Activated CD8-positive, alpha-beta memory T cell treated with anti-CD3 and anti-CD28 coated beads for 1 hour (primary cell): Measurements from ENCODE around the gene BACE2.

Experiments
- DNase-seq, 2 donors: peaks; one replicate each; pipeline ENCODE4 v3.0.0-alpha.2; 2020; ENCODE audit warnings: low read depth in 1 of 2; ENCODE audit errors: extremely low read depth in 1 of 2

BACE2 gene

DNA sequence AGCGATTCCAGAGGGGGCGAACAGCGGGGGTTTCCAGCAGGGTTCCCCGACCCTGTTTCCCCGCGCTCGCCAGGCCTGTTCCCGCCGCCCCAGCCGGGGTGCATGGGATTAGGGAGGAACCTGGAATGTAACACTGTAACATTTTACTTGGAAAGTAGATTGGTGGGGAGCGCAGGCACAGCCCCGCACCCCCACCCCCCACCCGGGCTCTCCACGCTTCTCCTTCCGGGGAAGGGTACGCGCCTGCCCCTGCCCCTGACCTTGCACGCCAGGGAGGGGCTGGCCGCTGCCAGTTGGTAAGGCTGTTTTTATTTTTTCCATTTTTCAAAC, 149.1 kb downstream of the BACE2 start:
- no peak for DNase-seq

DNA sequence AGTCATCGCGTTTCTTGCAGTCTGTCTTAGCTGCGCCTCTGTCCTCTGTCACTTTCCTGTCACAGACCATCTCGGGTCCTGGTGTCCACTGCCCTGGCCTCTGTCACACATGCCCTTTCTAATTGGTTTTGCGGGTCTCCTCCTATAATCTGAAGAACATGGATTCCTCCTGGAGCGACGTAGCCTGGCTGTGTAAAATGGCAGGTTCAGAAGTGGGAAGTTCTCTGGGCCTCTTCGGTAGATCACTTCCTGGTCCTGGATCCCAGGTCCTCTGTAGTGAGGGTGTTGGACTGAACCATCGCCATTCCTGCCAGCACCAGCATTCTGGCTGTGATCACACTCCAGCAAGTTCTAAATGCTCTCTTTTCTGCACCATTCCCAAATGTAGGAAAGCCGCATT, 149.5 kb downstream of the BACE2 start:
- DNase-seq = no peak

DNA sequence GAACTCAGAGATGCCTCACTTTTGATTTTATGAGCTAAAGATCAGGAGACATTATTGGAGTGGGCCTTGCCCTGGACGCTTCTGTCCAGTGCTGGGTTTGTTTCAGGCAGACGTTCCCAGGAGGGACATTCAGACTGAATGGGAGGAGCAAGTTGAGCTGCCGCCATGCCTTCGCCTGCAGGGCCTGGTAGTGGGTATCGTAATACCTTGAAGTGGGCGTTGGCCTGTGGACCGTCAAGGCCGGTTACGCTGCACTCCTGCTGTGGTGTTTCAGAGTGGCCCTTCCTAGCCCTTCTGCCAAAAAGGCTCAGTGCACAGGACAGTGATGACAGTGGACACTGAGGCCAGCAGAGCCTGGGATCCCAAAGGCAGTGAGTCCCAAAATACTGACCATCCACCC, 150.3 kb downstream of the BACE2 start:
- DNase-seq = no peak

DNA sequence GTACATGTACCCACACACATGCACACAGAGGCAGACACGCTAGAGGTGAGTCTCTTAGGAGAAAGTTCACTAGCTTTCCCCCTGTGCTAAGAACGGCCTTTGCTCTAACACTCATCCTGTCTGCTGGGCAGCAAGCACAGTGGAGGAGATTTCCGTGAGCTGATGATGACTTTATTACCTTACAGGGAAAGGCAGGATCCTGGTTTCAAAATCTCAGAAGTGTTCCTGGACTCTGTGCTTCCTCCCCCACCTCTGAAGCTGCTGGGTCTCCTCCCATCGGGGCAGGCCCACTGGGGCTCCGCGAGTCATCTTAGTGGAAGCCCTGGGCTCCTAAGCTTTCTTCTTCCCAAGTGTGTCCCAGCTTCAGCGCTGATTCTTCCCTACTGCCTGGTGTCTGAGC, 151.3 kb downstream of the BACE2 start:
- no peak for DNase-seq

DNA sequence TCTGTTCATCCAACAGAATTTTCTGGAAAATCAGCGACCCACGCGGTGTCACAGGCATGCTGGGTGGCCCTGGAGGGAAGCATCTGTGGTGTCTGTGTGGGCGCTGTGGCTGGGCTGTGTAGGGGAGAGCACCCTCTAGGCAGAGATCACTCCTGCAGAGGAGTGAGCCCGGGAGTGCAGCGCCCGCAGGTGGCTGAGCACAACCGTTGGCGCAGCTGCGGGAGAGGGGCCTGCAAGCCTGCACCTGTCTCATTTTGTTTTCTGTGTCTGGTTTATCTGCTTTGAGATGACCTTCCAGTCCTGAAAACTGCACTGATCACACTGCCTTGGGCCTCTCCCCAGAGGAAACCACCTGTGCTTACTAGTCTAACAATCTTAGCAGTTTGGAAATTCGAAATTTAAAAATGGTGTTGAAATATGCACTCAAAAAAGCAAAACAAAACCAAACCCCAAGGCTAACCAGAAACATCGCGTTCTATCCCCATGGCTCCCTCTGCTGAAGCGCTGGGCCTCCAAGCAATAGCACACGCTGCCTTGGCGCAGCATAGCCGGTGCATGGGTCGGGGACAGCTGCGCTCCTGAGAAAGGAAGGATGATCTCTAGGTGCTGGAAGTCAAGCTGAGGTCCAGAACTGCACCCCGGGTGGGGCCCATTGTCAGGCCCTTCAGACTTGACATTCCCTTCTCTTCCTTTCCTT, 153.4 kb downstream of the BACE2 start:
- DNase-seq = no peak

DNA sequence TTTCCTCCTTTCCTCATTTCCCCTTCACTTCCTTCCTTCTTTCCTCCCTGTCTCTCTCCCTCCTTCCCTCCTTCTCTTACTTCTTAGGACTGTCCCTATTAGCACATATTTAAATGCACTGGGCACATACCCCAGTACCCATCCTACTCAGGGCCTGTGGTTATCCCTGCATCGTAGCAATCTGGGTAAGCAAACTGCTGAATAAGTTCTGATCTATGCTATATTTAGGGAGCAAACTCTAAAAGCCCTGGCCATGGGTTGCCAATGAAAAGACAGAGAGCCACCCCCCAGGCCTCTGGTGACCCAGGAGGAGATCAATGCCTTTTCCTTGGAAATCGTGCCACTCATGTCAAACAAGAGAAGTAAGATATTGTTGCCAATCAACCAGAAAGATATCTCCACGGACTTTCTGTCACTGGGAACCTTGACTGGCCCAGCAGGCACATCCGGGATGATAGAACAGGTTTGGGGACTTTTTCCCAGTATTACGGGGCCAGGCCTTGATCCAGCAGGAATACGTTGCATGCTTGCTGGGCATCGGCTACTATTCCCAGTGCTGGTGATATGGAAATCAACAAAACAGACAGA, 154.0 kb downstream of the BACE2 start:
- no peak for DNase-seq

DNA sequence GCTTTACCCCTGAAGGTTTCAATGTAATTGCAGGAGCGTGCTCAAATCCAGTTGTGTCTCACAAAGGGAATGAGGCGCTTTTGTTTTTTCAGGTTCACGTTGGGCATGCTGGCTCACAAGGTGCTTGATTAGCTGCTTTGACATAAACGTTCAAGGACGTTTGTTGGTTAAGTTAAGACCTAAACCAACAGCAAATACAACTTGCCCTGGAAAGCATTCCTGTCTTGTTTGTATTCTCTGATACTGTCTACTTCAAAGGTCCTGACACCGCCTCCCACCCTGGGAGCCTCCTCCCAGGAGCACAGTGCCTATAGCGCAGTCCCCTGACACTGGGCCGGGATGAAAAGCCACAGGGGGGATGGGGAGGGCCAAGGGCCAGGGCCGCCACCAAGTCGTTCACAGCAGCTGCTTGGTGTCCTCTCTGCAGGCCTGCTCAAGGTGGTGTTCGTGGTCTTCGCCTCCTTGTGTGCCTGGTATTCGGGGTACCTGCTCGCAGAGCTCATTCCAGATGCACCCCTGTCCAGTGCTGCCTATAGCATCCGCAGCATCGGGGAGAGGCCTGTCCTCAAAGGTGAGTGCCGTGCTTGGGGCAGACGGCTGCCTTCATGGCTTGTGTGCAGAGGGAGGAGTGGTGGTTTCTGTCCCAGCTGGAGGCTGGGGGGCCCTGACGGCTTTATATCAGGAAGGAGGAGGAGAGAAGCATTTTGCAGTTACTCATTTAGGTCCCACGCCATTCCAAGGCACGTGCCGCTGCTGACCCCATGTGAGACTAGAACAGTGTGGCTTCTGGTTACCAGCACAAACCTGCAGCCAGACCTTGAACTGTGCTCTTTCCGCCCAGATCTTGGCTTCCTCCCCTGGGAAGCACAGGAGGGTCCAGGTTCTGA, 154.8 kb downstream of the BACE2 start:
- DNase-seq = no peak

DNA sequence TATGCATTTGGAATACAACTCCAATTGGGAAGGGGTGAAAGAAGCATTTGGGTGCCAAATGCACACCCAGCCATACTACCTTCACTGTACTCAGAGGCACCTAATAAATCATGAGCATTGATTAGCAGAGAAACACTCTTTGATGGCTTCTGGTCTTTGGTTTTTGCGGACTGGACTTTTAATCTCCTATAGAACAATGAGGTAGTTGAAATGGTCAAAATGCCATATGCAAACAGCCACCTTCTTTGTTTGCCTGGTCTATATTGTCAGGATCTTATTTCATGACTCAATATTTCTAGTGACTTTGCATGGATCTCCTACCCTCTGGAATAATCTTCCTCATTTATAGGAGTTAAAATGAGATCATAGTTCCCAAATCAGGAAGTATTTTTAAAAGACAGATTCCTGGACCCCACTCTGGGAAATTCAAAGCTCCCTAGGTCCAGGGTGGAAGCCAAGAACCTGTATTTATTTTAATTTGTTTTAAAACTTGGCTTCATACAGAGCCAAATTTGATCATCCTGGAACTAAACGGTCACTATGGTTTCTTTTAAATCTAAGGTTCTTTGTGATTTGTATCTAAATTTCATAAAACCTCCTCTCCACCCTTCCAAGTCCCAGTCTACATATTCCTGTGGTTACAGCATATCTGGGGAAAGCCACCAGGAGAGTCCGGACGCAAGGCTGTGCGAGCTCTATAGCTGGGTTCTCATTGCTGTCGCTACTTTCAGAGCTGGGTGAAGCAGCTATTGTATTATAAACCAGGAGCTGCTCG, 157.4 kb downstream of the BACE2 start:
- no peak for DNase-seq

DNA sequence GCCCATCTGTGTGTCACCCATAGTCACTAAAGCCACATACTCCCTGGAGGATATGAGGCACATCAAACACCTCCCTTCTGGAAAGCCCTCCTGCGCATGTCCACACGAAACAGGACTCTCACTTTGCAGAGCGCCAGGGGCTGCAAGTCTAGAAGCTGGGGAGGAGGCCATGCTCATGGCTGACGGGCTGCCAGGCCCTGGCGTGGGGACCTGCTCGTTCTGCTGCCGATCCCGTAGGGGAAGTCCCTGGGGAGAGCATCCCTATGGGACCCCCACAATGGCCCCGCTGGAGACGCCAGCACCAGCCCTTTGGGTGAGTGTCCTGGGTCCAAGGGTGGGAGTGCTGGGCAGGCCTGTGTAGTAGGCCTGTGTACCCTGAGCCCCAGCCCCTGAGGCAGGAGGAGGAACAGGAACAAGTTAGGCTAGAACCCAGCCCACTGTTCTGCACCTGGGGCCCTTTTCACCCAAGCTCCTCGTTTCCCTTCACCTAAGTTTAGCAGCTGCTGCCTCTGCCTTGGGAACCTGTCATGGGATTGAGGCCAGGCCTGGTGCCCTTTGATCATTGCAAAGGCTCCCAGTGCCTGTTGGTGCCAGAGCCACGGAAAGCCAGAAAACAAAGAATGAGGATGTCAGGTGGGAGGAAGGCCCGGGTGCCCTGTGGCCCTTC, 158.6 kb downstream of the BACE2 start:
- no peak for DNase-seq

DNA sequence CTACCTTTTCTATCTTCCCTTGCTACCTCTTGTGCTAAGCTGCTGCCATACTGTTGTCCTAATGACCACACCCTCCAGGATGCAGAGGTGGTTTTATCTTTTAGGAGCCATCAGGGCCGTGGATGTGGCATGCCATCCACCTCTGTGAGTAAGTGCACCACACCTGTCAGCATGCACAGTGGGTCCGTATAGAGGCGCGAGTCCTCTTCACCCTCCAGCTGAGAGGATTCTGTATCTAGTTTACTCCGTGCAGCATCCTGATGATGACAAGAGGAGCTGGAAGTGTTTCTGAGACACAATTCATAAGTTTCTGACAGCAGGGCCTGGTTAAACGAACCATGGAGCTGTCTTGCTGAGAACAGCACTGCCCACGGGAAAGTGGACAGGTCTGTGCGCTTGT, 159.8 kb downstream of the BACE2 start:
- DNase-seq = no peak

DNA sequence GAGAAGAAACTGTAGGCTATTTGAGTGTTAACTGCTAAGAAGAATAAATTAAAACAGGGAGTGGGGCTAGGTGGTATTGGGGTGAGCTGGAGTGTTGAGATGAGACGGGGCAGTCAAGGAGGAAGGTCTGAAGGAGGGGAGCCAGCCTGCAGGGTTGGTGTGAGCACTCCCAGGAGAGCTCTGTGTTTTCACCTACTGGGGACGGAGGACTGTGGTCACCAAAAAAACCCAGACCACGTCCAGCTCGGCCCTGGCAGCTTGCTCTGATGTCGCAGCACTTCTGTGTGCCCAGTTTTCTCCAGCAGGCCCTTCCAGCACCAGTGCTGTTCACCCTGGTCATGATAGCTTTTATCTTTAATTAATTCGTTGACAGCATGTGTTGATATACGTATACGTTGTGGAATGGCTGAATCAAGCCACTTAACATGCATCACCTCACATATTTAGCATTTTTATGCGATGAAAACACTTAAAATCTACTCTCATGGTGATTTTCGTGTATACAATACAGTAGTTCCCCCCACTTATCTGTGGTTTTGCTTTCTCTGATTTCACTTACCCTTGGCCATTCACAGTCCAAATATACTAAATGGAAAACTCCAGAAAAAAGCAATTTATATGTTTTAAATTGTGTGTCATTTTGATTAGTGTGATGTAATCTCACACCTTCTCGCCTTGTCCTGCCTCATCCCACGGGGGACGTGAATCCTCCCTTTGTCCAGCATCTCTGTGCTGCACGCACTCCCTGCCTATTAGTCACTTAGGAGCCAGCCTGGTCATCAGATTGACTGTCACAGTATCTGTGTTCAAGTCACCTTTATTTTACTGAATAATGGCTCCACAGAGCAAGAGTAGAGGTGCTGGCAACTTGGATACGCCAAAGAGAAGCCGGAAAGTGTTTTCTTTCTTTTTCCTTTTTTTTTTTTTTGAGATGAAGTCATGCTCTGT, 161.0 kb downstream of the BACE2 start:
- DNase-seq = no peak
